DND-41 (cell line): ENCODE data around the gene ARHGAP26.

Experiments
- EZH2 ChIP-seq: IDR thresholded peaks from 3 replicates; pipeline ENCODE4 v1.6.1; 2012; ENCODE audit warnings: borderline replicate concordance, low read depth, mild to moderate bottlenecking, moderate library complexity, low read length, inconsistent platforms; ENCODE audit not compliant: severe bottlenecking
- TF ChIP-seq, protein P1 (sequence below): IDR thresholded peaks from 2 replicates; pipeline ENCODE4 v1.5.1; 2012; ENCODE audit warnings: borderline replicate concordance, low read length, moderate library complexity, mild to moderate bottlenecking; ENCODE audit not compliant: poor library complexity, severe bottlenecking; ENCODE audit errors: extremely low read depth

GRCh38 chr5:142794537-142794936 lies 24.4 kb downstream of the ARHGAP26 start:
- TF ChIP-seq EZH2: no peak
- TF ChIP-seq, protein P1, sequence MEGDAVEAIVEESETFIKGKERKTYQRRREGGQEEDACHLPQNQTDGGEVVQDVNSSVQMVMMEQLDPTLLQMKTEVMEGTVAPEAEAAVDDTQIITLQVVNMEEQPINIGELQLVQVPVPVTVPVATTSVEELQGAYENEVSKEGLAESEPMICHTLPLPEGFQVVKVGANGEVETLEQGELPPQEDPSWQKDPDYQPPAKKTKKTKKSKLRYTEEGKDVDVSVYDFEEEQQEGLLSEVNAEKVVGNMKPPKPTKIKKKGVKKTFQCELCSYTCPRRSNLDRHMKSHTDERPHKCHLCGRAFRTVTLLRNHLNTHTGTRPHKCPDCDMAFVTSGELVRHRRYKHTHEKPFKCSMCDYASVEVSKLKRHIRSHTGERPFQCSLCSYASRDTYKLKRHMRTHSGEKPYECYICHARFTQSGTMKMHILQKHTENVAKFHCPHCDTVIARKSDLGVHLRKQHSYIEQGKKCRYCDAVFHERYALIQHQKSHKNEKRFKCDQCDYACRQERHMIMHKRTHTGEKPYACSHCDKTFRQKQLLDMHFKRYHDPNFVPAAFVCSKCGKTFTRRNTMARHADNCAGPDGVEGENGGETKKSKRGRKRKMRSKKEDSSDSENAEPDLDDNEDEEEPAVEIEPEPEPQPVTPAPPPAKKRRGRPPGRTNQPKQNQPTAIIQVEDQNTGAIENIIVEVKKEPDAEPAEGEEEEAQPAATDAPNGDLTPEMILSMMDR: no peak
